K562 (cell line): ENCODE results near the gene TRAF3. TPM values are rescaled to one million over a fixed set of nuclear protein-coding genes. Genes with fewer than 3 reads are reported as not detected.
A peak's percentile ranks its signal among the peaks of the same experiment; 100 is the strongest.

Experiments used
- CREM ChIP-seq: IDR thresholded peaks from 2 replicates; pipeline ENCODE4 v1.6.1; 2014; ENCODE audit warnings: antibody characterized with exemption, low read depth
- DPF2 ChIP-seq: fragments of 450-650 bp; IDR thresholded peaks from 2 replicates; pipeline ENCODE4 v1.6.1; 2016
- KLF16 ChIP-seq: IDR thresholded peaks from 2 replicates; pipeline ENCODE4 v1.6.1; 2016; ENCODE audit warnings: antibody characterized with exemption
- RUNX1 ChIP-seq: sonication (generic); IDR thresholded peaks from 2 replicates; pipeline ENCODE4 v1.6.1; 2016; ENCODE audit warnings: antibody characterized with exemption, low read depth
- ZBED1 ChIP-seq: IDR thresholded peaks from 2 replicates; pipeline ENCODE4 v1.6.1; 2014
- ZBTB40 ChIP-seq, 2 experiments: fragments of 450-650 bp in 1 of 2; sonication (generic) in 1 of 2; formaldehyde crosslinking in 1 of 2; IDR thresholded peaks; 2 replicates each; pipeline versions ENCODE4 v1.7.1 to v1.9.0; 2016 to 2022; ENCODE audit warnings: inconsistent platforms in 1 of 2, mild to moderate bottlenecking in 1 of 2, missing genetic modification reagents in 1 of 2
- polyA plus RNA-seq, 8 experiments: library from polyadenylated mRNA; depleted of rRNA in 4 of 8; stranded (reverse) in 5 of 8; unstranded in 3 of 8; fragments of >200 nt; fragmentation: Nextera tagmentation in 2 of 8; fragmentation: Illumina TruSeq in 1 of 8; extraction: Ambion mirVana in 2 of 8; extraction: Trizol in 1 of 8; gene quantifications; 2 replicates each; pipeline versions ENCODE4 v1.2.1 to v1.2.3, GENCODE V29; 2011 to 2014; ENCODE audit warnings: inconsistent platforms in 1 of 8, missing spikeins in 1 of 8
- total RNA-seq, 7 experiments: library from RNA; depleted of rRNA in 6 of 7; stranded (reverse); fragments of >200 nt in 6 of 7; fragmentation: Illumina TruSeq in 2 of 7; extraction: Trizol in 2 of 7; gene quantifications; 2 replicates each; pipeline versions ENCODE4 v1.2.1 to v1.2.3, GENCODE V29; 2011 to 2021; ENCODE audit warnings: low replicate concordance in 1 of 7
- TF ChIP-seq, protein P1 (sequence below): fragments of 450-650 bp; IDR thresholded peaks from 2 replicates; pipeline ENCODE4 v1.6.1; 2016; ENCODE audit warnings: borderline replicate concordance
- TF ChIP-seq, protein P2 (sequence below): sonication (generic); formaldehyde crosslinking; IDR thresholded peaks from 2 replicates; pipeline ENCODE4 v1.8.0; 2022; ENCODE audit warnings: missing genetic modification reagents, mild to moderate bottlenecking, moderate library complexity, borderline replicate concordance
- TF ChIP-seq, protein P3 (sequence below): sonication (generic); formaldehyde crosslinking; IDR thresholded peaks from 2 replicates; pipeline ENCODE4 v1.8.1; 2023; ENCODE audit warnings: missing genetic modification reagents, mild to moderate bottlenecking, borderline replicate concordance

The TRAF3 gene
- total and polyA plus RNA-seq, 9 of the 15 experiments (the other 6 are each of a cell fraction or from before 2014, with no cell fraction given): 0.52 to 21.3 (median 9.9) TPM

DNA sequence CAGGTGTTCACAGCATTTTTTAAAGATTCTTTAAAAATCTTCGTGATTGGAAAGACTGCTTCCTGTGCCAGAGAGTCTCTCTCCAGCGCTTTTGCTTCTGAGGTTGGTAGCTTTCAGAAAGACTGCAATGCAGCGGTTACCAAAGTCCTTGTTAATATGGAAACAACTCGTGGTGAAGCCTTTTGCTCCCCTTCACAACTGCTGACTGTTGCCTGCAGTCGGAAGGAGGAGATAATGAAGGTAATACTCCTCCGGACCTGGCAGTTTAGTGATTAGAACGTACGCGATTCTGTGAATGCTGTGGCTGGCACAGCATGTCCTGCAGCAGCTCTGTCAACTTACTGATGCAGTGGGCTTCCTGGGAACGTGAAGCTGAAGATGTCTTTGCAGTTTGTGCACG, 50.9 kb downstream of the TRAF3 start (continued):
- TF ChIP-seq ZBTB40 (IDR thresholded peaks at IDR 0.05): no peak
- no peak for TF ChIP-seq ZBTB40 (CRISPR knock-in tag; IDR thresholded peaks at IDR 0.05)
- TF ChIP-seq, protein P1, sequence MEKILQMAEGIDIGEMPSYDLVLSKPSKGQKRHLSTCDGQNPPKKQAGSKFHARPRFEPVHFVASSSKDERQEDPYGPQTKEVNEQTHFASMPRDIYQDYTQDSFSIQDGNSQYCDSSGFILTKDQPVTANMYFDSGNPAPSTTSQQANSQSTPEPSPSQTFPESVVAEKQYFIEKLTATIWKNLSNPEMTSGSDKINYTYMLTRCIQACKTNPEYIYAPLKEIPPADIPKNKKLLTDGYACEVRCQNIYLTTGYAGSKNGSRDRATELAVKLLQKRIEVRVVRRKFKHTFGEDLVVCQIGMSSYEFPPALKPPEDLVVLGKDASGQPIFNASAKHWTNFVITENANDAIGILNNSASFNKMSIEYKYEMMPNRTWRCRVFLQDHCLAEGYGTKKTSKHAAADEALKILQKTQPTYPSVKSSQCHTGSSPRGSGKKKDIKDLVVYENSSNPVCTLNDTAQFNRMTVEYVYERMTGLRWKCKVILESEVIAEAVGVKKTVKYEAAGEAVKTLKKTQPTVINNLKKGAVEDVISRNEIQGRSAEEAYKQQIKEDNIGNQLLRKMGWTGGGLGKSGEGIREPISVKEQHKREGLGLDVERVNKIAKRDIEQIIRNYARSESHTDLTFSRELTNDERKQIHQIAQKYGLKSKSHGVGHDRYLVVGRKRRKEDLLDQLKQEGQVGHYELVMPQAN: no peak
- TF ChIP-seq, protein P2, sequence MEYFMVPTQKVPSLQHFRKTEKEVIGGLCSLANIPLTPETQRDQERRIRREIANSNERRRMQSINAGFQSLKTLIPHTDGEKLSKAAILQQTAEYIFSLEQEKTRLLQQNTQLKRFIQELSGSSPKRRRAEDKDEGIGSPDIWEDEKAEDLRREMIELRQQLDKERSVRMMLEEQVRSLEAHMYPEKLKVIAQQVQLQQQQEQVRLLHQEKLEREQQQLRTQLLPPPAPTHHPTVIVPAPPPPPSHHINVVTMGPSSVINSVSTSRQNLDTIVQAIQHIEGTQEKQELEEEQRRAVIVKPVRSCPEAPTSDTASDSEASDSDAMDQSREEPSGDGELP (CRISPR knock-in tag): no peak
- TF ChIP-seq DPF2: peak; percentile 59; the same call in 1 of the 2 replicates
- no peak for TF ChIP-seq ZBED1
- TF ChIP-seq, protein P3, sequence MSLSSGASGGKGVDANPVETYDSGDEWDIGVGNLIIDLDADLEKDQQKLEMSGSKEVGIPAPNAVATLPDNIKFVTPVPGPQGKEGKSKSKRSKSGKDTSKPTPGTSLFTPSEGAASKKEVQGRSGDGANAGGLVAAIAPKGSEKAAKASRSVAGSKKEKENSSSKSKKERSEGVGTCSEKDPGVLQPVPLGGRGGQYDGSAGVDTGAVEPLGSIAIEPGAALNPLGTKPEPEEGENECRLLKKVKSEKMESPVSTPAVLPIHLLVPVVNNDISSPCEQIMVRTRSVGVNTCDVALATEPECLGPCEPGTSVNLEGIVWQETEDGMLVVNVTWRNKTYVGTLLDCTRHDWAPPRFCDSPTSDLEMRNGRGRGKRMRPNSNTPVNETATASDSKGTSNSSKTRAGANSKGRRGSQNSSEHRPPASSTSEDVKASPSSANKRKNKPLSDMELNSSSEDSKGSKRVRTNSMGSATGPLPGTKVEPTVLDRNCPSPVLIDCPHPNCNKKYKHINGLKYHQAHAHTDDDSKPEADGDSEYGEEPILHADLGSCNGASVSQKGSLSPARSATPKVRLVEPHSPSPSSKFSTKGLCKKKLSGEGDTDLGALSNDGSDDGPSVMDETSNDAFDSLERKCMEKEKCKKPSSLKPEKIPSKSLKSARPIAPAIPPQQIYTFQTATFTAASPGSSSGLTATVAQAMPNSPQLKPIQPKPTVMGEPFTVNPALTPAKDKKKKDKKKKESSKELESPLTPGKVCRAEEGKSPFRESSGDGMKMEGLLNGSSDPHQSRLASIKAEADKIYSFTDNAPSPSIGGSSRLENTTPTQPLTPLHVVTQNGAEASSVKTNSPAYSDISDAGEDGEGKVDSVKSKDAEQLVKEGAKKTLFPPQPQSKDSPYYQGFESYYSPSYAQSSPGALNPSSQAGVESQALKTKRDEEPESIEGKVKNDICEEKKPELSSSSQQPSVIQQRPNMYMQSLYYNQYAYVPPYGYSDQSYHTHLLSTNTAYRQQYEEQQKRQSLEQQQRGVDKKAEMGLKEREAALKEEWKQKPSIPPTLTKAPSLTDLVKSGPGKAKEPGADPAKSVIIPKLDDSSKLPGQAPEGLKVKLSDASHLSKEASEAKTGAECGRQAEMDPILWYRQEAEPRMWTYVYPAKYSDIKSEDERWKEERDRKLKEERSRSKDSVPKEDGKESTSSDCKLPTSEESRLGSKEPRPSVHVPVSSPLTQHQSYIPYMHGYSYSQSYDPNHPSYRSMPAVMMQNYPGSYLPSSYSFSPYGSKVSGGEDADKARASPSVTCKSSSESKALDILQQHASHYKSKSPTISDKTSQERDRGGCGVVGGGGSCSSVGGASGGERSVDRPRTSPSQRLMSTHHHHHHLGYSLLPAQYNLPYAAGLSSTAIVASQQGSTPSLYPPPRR (CRISPR knock-in tag): no peak
- no peak for TF ChIP-seq RUNX1
- peak; percentile 65 for TF ChIP-seq KLF16
- peak; percentile 42; the same call in 1 of the 2 replicates for TF ChIP-seq CREM
